WTC11 (cell line): ENCODE results near the gene PDZRN4. TPM values are rescaled to one million over a fixed set of nuclear protein-coding genes. Genes with fewer than 3 reads are reported as not detected.

Experiments used
- ATAC-seq: fragments of 200-7000 bp; cut with Tn5 transposase; 2 replicates; pipeline ENCODE4 v1.10.0; 2021; ENCODE audit warnings: mild to moderate bottlenecking, moderate library complexity
- CTCF ChIA-PET: fragments of 300-600 bp; sonication (Branson Sonifier 250); formaldehyde crosslinking; loops from one replicate; lab custom pipeline; 2021; ENCODE audit warnings: antibody characterized with exemption; lab: Charles Lee
- POLR2A ChIA-PET: fragments of 350-600 bp; sonication (Branson Sonifier 250); formaldehyde crosslinking; loops from one replicate; lab custom pipeline; 2021; ENCODE audit warnings: antibody characterized with exemption; lab: Charles Lee
- DNase-seq: peaks from one replicate; pipeline ENCODE4 v3.0.0; 2021; ENCODE audit warnings: low spot score
- H3K27ac Mint-ChIP-seq: 2 replicates; pipeline ENCODE4 v1.8.0; 2021; ENCODE audit warnings: mixed read lengths
- H3K27me3 Mint-ChIP-seq: 2 replicates; pipeline ENCODE4 v1.8.0; 2021; ENCODE audit warnings: low read depth, mild to moderate bottlenecking, moderate library complexity, mixed read lengths
- H3K36me3 Mint-ChIP-seq: 2 replicates; pipeline ENCODE4 v1.8.0; 2021; ENCODE audit warnings: mixed read lengths
- H3K4me1 Mint-ChIP-seq: 2 replicates; pipeline ENCODE4 v1.8.0; 2022; ENCODE audit warnings: mixed read lengths
- H3K4me3 Mint-ChIP-seq: 2 replicates; pipeline ENCODE4 v1.8.0; 2021; ENCODE audit warnings: mild to moderate bottlenecking, moderate library complexity, mixed read lengths
- H3K9me3 Mint-ChIP-seq: 2 replicates; pipeline ENCODE4 v1.8.0; 2021; ENCODE audit warnings: mixed read lengths
- ATF2 ChIP-seq: sonication (generic); formaldehyde crosslinking; IDR thresholded peaks from 2 replicates; pipeline ENCODE4 v1.8.1; 2022; ENCODE audit warnings: low read depth, missing genetic modification reagents, borderline replicate concordance
- EMX1 ChIP-seq: fragments of 250-450 bp; sonication (Bioruptor Pico); IDR thresholded peaks from 2 replicates; pipeline ENCODE4 v1.8.0; 2021; ENCODE audit warnings: mild to moderate bottlenecking
- FOXK1 ChIP-seq: sonication (generic); formaldehyde crosslinking; IDR thresholded peaks from 2 replicates; pipeline ENCODE4 v1.8.0; 2022; ENCODE audit warnings: mild to moderate bottlenecking, moderate library complexity, missing genetic modification reagents
- GRHL2 ChIP-seq: fragments of 250-450 bp; sonication (Bioruptor Pico); IDR thresholded peaks from 2 replicates; pipeline ENCODE4 v1.8.0; 2022; ENCODE audit warnings: mild to moderate bottlenecking, moderate library complexity; ENCODE audit not compliant: insufficient replicate concordance, severe bottlenecking
- GTF2I ChIP-seq: fragments of 250-450 bp; sonication (Bioruptor Pico); conservative IDR thresholded peaks from 2 replicates; pipeline ENCODE4 v1.4.0; 2021; ENCODE audit warnings: mild to moderate bottlenecking
- HMGXB4 ChIP-seq: sonication (generic); formaldehyde crosslinking; IDR thresholded peaks from 2 replicates; pipeline ENCODE4 v1.8.1; 2023; ENCODE audit warnings: mild to moderate bottlenecking, moderate library complexity, missing genetic modification reagents
- JAZF1 ChIP-seq: fragments of 250-450 bp; sonication (Bioruptor Pico); IDR thresholded peaks from 2 replicates; pipeline ENCODE4 v1.9.0; 2021; ENCODE audit warnings: moderate library complexity, mild to moderate bottlenecking, inconsistent platforms
- NFATC4 ChIP-seq: fragments of 250-450 bp; sonication (Bioruptor Pico); IDR thresholded peaks from 2 replicates; pipeline ENCODE4 v1.9.0; 2021; ENCODE audit warnings: mild to moderate bottlenecking
- PRRX2 ChIP-seq: fragments of 250-450 bp; sonication (Bioruptor Pico); IDR thresholded peaks from 2 replicates; pipeline ENCODE4 v1.8.0; 2021; ENCODE audit warnings: mild to moderate bottlenecking
- SMAD3 ChIP-seq: sonication (generic); formaldehyde crosslinking; IDR thresholded peaks from 2 replicates; pipeline ENCODE4 v1.8.0; 2022; ENCODE audit warnings: missing genetic modification reagents, mild to moderate bottlenecking, borderline replicate concordance
- SMAD4 ChIP-seq: sonication (generic); formaldehyde crosslinking; IDR thresholded peaks from 2 replicates; pipeline ENCODE4 v1.8.0; 2022; ENCODE audit warnings: mild to moderate bottlenecking, missing genetic modification reagents
- SP1 ChIP-seq: sonication (generic); formaldehyde crosslinking; conservative IDR thresholded peaks from 2 replicates; pipeline ENCODE4 v1.8.1; 2022; ENCODE audit warnings: missing genetic modification reagents
- STAT6 ChIP-seq: sonication (generic); formaldehyde crosslinking; conservative IDR thresholded peaks from 2 replicates; pipeline ENCODE4 v1.8.1; 2023; ENCODE audit warnings: mild to moderate bottlenecking, low read depth, missing genetic modification reagents, moderate library complexity
- USF1 ChIP-seq: sonication (generic); formaldehyde crosslinking; IDR thresholded peaks from 2 replicates; pipeline ENCODE4 v1.8.0; 2022; ENCODE audit warnings: mild to moderate bottlenecking, missing genetic modification reagents
- ZBTB21 ChIP-seq: sonication (generic); formaldehyde crosslinking; IDR thresholded peaks from 2 replicates; pipeline ENCODE4 v1.8.1; 2023; ENCODE audit warnings: mild to moderate bottlenecking, missing genetic modification reagents, borderline replicate concordance
- ZNF317 ChIP-seq: sonication (generic); formaldehyde crosslinking; IDR thresholded peaks from 2 replicates; pipeline ENCODE4 v1.8.1; 2023; ENCODE audit warnings: low read depth, mild to moderate bottlenecking, moderate library complexity, missing genetic modification reagents, borderline replicate concordance
- total RNA-seq: library from RNA; stranded (reverse); gene quantifications from 3 replicates; pipeline ENCODE4 v1.2.3, GENCODE V29; 2021
- TF ChIP-seq, protein P1 (sequence below): sonication (generic); formaldehyde crosslinking; IDR thresholded peaks from 2 replicates; pipeline ENCODE4 v1.8.1; 2023; ENCODE audit warnings: mild to moderate bottlenecking, missing genetic modification reagents, moderate library complexity
- TF ChIP-seq, protein P2 (sequence below): sonication (generic); formaldehyde crosslinking; IDR thresholded peaks from 2 replicates; pipeline ENCODE4 v1.8.1; 2023; ENCODE audit warnings: mild to moderate bottlenecking, missing genetic modification reagents, borderline replicate concordance
- TF ChIP-seq, protein P3 (sequence below): sonication (generic); formaldehyde crosslinking; IDR thresholded peaks from 2 replicates; pipeline ENCODE4 v1.8.0; 2022; ENCODE audit warnings: mild to moderate bottlenecking, missing genetic modification reagents
- TF ChIP-seq, protein P4 (sequence below): fragments of 250-450 bp; sonication (Bioruptor Pico); IDR thresholded peaks from 2 replicates; pipeline ENCODE4 v1.8.0; 2021; ENCODE audit warnings: mild to moderate bottlenecking

Gene PDZRN4
- total RNA-seq, 1 experiment from 2014 or later = 0.09 TPM

DNA sequence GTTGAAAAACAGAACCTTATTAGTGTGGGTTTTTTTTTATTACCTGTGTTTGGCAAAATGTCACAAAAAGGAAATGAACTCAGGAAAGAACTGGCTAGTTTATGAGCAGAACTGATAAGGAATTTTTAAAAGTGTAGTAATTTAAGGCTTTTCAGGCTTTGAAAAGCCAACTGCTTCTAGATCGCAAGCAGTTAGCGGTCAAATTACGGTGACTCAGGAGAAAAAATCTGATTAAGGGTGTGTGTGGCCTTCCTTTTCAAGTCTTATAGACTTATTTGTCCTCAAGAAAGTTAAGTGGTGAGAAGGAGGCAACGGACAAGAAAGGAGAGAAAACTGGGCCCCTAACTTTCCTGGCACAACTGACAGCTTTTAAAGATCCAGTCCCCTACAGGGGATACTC lies 33.4 kb downstream of the PDZRN4 start:
- no peak for ATAC-seq
- TF ChIP-seq SMAD3 (no peak), EMX1 (CRISPR knock-in tag) (no peak), ZNF317 (CRISPR knock-in tag) (no peak), ATF2 (CRISPR knock-in tag) (no peak), GRHL2 (CRISPR knock-in tag) (no peak), NFATC4 (CRISPR knock-in tag) (no peak), GTF2I (CRISPR knock-in tag) (no peak), STAT6 (no peak), SMAD4 (CRISPR knock-in tag) (no peak), JAZF1 (CRISPR knock-in tag) (no peak), FOXK1 (CRISPR knock-in tag) (no peak), SP1 (no peak), ZBTB21 (CRISPR knock-in tag) (no peak), HMGXB4 (CRISPR knock-in tag) (no peak), USF1 (CRISPR knock-in tag) (no peak), PRRX2 (no peak)
- TF ChIP-seq, protein P1, sequence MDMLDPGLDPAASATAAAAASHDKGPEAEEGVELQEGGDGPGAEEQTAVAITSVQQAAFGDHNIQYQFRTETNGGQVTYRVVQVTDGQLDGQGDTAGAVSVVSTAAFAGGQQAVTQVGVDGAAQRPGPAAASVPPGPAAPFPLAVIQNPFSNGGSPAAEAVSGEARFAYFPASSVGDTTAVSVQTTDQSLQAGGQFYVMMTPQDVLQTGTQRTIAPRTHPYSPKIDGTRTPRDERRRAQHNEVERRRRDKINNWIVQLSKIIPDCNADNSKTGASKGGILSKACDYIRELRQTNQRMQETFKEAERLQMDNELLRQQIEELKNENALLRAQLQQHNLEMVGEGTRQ (CRISPR knock-in tag) = no peak
- TF ChIP-seq, protein P2, sequence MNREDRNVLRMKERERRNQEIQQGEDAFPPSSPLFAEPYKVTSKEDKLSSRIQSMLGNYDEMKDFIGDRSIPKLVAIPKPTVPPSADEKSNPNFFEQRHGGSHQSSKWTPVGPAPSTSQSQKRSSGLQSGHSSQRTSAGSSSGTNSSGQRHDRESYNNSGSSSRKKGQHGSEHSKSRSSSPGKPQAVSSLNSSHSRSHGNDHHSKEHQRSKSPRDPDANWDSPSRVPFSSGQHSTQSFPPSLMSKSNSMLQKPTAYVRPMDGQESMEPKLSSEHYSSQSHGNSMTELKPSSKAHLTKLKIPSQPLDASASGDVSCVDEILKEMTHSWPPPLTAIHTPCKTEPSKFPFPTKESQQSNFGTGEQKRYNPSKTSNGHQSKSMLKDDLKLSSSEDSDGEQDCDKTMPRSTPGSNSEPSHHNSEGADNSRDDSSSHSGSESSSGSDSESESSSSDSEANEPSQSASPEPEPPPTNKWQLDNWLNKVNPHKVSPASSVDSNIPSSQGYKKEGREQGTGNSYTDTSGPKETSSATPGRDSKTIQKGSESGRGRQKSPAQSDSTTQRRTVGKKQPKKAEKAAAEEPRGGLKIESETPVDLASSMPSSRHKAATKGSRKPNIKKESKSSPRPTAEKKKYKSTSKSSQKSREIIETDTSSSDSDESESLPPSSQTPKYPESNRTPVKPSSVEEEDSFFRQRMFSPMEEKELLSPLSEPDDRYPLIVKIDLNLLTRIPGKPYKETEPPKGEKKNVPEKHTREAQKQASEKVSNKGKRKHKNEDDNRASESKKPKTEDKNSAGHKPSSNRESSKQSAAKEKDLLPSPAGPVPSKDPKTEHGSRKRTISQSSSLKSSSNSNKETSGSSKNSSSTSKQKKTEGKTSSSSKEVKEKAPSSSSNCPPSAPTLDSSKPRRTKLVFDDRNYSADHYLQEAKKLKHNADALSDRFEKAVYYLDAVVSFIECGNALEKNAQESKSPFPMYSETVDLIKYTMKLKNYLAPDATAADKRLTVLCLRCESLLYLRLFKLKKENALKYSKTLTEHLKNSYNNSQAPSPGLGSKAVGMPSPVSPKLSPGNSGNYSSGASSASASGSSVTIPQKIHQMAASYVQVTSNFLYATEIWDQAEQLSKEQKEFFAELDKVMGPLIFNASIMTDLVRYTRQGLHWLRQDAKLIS = no peak
- TF ChIP-seq, protein P3, sequence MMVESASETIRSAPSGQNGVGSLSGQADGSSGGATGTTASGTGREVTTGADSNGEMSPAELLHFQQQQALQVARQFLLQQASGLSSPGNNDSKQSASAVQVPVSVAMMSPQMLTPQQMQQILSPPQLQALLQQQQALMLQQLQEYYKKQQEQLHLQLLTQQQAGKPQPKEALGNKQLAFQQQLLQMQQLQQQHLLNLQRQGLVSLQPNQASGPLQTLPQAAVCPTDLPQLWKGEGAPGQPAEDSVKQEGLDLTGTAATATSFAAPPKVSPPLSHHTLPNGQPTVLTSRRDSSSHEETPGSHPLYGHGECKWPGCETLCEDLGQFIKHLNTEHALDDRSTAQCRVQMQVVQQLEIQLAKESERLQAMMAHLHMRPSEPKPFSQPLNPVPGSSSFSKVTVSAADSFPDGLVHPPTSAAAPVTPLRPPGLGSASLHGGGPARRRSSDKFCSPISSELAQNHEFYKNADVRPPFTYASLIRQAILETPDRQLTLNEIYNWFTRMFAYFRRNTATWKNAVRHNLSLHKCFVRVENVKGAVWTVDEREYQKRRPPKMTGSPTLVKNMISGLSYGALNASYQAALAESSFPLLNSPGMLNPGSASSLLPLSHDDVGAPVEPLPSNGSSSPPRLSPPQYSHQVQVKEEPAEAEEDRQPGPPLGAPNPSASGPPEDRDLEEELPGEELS (CRISPR knock-in tag) = no peak
- TF ChIP-seq, protein P4, sequence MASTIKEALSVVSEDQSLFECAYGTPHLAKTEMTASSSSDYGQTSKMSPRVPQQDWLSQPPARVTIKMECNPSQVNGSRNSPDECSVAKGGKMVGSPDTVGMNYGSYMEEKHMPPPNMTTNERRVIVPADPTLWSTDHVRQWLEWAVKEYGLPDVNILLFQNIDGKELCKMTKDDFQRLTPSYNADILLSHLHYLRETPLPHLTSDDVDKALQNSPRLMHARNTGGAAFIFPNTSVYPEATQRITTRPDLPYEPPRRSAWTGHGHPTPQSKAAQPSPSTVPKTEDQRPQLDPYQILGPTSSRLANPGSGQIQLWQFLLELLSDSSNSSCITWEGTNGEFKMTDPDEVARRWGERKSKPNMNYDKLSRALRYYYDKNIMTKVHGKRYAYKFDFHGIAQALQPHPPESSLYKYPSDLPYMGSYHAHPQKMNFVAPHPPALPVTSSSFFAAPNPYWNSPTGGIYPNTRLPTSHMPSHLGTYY (CRISPR knock-in tag) = no peak
- Mint-ChIP-seq H3K36me3 (no peaks in the 10 kb centered on the region), H3K9me3 (no peaks in the 10 kb centered on the region; the same call in 1 of the 2 replicates), H3K4me3 (no peak overlapping the region), H3K4me1 (peaks cover 34% of the 10 kb centered on the region), H3K27ac (no peak overlapping the region), H3K27me3 (no peaks in the 10 kb centered on the region)
- ChIA-PET POLR2A (no interaction called here), CTCF (interaction anchor here (1.3 kb wide), 1 partner anchor 32 kb away, joined by 3 read pairs; no protein-coding TSS in a partner anchor)
- no peak for DNase-seq
